ENCODE data around the gene ANO4.
"Not testable (repeated sequence)": the region's sequence is repeated elsewhere in the genome, so short reads cannot be mapped to it uniquely, and the experiment has no call there.

The ANO4 gene

DNA sequence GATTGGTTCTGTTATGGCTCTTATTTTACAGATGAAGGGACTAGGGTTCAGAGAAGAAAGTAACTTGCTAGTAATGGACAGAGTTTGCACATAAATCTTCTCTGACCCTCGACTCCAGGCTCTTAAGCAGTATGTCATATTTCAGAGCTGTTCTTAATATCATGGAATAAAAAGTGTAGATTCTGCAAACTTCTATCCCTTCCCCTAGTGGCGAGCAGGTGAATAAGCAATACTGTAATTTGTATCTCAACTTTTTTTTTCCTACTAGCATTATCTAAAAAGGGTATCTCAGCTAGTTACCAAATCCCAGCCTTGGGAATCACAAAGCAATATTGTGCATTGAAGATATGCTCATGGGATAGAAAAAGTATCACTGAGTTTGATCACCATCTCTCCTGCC lies 83.2 kb downstream of the ANO4 start:
- no peak for DNase-seq

- DNase-seq = no peak
Observed at GRCh38 chr12:100895192-100895591, 100.6 kb downstream of the ANO4 start.

- no peak for DNase-seq
Observed at GRCh38 chr12:100896192-100896591, 101.6 kb downstream of the ANO4 start.

DNA sequence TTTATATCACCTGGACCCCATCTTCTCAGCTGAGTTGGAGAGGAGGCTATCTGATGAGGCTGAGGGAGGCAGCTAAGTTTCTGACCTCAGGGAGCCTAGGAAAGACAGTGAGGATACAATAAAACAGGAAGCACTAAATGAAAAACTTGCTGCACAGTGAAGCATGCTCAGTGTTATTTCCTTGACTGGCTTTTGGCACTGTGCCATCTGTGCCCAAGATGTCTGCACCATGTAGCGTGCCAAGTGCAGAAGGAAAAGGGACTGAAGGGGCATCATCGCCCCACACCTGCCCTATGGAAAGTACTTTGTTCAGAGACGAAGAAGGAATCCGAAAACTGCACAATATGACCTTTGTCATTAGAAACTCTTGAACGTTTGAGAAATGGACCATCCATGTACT lies 102.7 kb downstream of the ANO4 start:
- no peak for DNase-seq

- no peak for DNase-seq
Observed at GRCh38 chr12:100899301-100899700, 104.7 kb downstream of the ANO4 start.

GRCh38 chr12:100900808-100901207 lies 106.2 kb downstream of the ANO4 start:
- no peak for DNase-seq

- no peak for DNase-seq
Observed at GRCh38 chr12:100901266-100901665, 106.7 kb downstream of the ANO4 start.

GRCh38 chr12:100904270-100904669 lies 109.7 kb downstream of the ANO4 start:
- no peak for DNase-seq

DNA sequence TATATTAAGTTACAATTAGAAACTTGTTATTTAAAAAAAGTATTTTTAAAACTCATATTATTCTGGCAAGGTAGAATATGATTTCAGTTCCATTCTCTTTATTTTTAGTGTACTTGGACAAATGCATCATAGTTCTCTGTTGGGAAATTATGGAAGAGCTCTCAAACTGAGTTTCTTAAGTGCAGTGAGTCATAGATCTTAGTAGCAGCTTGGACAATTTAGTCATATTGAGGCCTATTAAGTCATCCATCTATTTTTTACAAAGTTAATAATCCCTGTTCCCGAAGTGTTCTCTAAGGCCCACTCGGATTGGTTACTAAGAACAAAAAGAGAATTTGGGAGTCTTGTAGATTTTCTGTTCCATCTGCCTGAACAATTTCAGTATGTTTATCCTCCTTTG lies 113.9 kb downstream of the ANO4 start:
- DNase-seq = no peak

DNA sequence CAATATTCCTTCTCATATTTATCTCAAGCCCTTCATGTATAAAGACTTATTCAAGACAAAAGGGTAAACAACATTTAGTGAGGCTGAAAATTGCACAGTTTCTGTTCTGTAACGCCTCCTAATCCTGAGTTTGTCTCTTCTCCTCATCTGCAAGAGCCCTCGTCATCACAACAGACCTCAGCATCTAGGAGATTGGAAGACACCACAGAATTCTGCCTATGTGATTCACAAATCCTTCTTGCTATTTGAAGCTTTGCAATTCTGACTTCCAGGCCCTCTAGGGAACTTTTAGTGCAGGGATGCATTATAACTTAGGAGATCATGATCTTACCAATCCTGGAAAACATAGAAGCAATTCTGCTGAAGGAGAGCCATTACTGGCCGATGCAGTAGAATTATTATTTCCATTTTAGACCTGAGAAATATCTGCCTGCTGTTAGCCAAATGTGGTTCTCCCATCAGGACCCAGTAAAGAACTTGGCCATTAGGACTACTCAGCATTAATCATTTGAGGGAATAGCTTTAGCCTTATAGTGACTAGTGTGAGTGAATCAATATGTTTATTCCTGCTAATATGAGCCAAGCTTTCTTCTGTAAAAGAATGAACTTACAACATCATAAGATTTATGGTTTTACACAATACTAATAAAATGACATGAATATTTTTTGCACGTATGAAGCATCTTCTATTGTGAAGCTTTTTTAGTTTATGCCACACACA lies 119.5 kb downstream of the ANO4 start:
- no peak for DNase-seq

DNA sequence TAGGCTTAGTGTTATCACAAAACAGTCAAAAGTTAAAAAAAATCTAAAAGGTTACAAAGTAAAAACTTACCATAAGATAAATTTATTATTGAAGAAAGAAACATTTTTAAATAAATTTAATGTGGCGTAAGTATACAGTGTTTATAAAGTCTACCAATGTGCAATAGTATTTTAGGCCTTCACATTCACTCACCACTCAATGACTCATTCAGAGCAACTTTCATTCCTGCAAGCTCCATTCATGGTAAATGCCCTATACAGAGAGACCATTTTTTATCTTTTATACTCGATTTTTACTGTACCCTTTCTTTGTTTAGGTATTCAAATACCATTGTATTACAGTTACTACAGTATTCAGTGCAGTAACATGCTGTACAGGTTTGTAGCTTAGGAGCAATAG lies 124.5 kb downstream of the ANO4 start:
- no peak for DNase-seq

DNA sequence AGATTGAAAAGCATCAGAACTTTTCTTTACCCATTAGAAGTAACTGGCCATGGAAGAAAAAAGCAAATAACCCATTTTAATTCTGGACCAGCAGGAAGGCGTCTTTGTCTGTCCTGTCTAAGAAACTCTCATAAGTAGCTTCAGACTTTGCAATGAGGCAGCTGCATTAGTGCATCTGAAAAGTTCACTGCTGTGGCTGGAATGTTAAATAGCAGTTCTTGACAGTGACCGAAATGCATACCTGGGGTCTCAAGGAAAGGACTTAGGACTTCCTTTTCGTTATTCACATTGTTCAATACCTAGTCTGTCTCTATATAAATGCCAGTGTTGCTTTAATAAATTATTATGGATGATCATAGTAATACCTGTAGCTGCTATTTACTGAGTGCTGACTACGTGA lies 125.9 kb downstream of the ANO4 start:
- no peak for DNase-seq

DNA sequence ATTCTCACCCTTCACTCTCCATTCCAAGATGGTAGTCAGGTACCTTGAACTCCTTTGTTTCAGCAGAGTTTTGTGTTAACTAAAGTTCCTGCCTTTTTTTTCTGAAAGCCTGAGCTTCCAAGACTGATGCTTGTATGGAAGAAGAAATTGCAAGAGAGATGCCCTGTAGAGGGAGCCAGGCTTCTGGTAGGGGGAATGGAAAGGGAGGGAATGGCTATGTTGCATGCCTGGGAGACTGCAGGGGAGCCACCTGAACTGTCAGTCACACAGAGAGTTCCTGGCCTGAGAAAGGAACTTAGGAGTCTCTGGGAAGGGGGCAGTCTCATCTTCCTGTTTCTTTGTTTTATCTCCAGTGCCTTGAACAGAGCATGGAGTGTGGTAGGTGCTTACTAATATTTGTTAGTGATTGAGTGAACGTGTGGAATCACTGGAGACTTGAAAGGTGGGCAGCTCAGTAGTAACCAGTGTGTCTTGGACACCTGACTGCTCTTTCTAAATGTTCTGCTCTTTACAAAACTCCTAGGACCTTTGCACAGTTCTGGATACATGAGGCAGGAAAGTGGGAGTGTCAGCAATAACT lies 132.2 kb downstream of the ANO4 start:
- DNase-seq = no peak

GRCh38 chr12:100927826-100928225 lies 133.2 kb downstream of the ANO4 start:
- DNase-seq = no peak

DNA sequence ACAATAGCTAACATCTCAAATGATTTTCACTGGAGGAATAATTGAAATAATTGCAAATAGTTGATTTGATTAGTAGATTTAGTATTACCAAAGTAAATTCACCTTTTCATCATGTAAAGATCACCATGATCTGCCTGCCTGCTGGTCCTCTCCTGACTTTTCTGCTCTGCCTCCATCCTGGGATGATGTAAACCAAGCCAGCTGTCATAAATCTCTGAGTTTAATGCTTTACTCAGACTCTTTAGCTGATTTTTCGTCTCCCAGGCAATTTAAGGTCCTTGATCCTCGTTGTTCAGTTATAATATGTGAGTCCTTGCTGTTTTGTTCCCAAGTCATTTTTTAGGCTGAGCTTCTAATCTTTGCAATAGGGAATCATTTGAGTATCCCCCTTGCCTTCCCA lies 138.0 kb downstream of the ANO4 start:
- no peak for DNase-seq

GRCh38 chr12:100933531-100933930 lies 139.0 kb downstream of the ANO4 start:
- not testable (repeated sequence) for DNase-seq

DNA sequence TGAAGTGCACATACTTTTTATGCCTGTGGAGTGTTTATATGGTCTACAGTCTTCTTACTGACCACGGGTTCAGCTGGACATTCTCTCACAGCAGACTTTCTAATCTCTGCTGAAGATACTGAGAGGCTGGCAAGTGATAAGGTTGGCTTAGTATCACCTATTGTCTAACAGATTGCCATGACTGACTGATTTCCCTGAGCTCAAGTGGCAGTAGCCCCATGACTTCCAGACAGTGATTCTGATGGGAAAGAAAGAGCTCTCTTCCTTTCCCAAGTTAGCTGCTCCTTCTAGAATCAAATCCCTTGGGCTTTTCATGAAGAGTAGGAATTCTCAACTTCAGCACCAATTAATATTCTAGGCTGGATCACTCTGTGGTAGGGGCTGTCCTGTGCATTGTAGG lies 141.4 kb downstream of the ANO4 start:
- no peak for DNase-seq

DNA sequence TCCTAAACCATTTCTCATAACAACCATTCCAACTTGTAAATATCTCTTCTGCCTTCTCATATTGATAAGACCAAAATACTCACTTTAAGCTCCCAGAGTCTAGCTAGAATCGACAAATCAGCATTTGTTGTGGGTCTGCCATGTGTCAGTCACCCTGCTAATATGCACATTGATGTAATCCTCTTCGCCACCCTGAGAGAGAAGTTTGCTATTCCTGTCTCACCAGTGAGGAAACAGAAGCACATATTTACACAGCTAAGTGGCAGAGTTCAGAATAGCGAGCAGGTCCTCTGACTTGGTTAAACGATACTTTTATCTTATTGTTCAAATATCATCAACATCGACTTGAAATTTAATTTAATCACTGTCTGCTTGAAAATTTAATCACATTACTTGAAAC lies 142.1 kb downstream of the ANO4 start:
- DNase-seq = no peak

DNA sequence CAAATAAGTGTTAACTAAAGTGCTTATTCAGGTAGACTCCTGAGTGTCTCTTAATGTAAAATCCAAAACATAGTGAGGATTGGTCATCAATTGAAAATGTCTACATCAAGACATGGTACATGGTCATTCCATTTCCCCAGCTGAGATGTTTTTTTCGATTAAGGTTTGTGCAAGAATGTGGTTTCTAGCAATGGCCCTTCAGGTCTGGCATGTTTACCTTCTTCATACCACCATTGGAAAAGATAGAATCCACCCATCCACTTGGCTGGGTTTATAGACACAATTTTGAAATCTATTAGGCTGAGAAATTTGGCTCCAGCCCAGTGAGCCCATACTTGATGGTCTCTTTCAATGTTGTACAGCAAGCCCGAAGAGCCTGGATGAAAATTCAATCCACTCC lies 145.9 kb downstream of the ANO4 start:
- no peak for DNase-seq

GRCh38 chr12:100942984-100943749 lies 148.6 kb downstream of the ANO4 start:
- DNase-seq = no peak

- no peak for DNase-seq
Observed at GRCh38 chr12:100951756-100952155, 157.2 kb downstream of the ANO4 start.

DNA sequence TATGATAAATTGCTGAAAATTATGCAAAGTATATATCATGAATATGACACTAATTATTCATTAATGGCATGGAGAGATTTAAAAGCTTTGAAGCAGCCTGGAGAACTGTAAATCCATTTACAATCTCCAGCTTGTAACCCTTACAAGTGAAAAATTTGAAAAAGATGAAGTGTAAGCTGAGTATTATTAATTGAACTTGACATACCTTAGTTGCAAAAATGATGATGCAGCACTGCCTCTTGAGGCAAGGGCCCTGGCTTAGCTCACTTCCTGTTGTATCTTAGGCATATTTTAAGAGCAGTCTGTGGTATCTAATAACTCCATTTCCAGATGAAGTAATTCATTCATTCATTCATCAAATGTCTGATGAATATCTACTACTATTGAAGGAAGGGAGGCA lies 158.6 kb downstream of the ANO4 start:
- no peak for DNase-seq

DNA sequence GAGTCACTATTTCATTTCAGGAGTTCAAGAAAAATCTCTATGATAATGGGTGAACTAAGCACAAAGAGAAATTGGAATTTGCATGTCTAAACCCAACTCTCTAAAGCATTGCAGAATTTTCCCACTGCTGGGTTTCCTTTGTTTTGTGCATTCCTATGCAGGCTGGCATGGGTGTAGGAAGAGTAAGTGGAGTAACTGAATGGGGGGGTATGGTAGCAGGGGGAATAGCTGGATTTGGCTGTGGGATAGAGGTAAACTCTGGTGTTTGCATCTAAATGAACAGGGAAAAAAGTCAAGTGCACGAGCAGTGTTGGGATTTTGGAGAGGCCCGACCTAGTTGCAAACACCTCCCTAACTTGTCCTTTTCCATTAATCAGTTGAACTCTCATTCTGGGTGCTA lies 159.1 kb downstream of the ANO4 start:
- no peak for DNase-seq

DNA sequence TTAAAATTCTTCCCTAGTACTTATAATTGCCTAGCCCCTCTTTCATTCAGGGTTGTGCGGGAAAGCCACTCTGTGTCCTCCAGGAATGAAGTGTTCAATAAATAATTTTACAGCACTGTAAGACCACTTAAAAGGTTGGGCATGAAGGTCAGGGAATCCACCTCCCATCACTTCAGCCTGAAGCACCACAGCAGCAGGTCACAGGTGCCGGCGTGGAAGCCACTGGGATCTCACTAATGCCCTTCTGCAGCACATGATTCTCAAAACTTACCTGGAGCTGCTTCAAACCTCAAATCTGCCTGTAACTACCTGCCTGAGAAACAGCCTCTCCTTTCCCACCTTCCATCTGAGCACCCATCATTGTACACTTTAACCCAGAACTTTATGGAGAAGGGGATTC lies 159.5 kb downstream of the ANO4 start:
- DNase-seq = no peak

All from stimulated activated CD4-positive, alpha-beta T cell treated with anti-CD3 and anti-CD28 coated beads, Interleukin-15, amount 100 ng/mL, for 24 hours (primary cell).